ENCODE measurements around the gene TCTN3.

GRCh38 chr10:95648138-95648537 lies 45.6 kb downstream of the TCTN3 start:
- no peak for TF ChIP-seq CTCF (IDR thresholded peaks at IDR 0.05)
- TF ChIP-seq POLR2A (IDR thresholded peaks at IDR 0.05), result no peak

All from gastroesophageal sphincter (tissue), 3 donors.